Thoracic aorta (tissue), 2 donors: Measurements from ENCODE around the gene MYLK. TPM values are rescaled to one million over a fixed set of nuclear protein-coding genes. Genes with fewer than 3 reads are reported as not detected.

Source experiments
- ATAC-seq: fragments of 150-250 bp; one replicate; pipeline ENCODE4 v1.8.0; 2017; ENCODE audit warnings: low read depth; ENCODE audit not compliant: insufficient number of reproducible peaks, low FRiP score
- DNase-seq: peaks from one replicate; pipeline ENCODE4 v3.0.0-alpha.2; 2020; ENCODE audit warnings: low spot score
- H3K27ac ChIP-seq, 2 donors: fragments of 200-600 bp; sonication (generic); 1 replicate in 1 of 2; 2 replicates in 1 of 2; pipeline ENCODE4 v1.5.1; 2016; ENCODE audit warnings: mild to moderate bottlenecking in 2 of 2, moderate library complexity in 2 of 2
- H3K27me3 ChIP-seq: fragments of 200-600 bp; sonication (generic); replicated peaks from 2 replicates; pipeline ENCODE4 v1.6.0; 2016; ENCODE audit warnings: mild to moderate bottlenecking; ENCODE audit not compliant: insufficient read depth
- H3K36me3 ChIP-seq: fragments of 200-600 bp; sonication (generic); one replicate; pipeline ENCODE4 v1.5.1; 2016
- H3K4me1 ChIP-seq, 2 donors: fragments of 200-600 bp; sonication (generic); 1 replicate in 1 of 2; 2 replicates in 1 of 2; pipeline versions ENCODE4 v1.5.1 to v1.6.0; 2016; ENCODE audit warnings: low read depth in 2 of 2, mild to moderate bottlenecking in 1 of 2; ENCODE audit not compliant: control insufficient read depth in 1 of 2
- H3K4me3 ChIP-seq: fragments of 200-600 bp; sonication (generic); 2 replicates; pipeline ENCODE4 v1.5.1; 2016; ENCODE audit warnings: mild to moderate bottlenecking
- H3K9me3 ChIP-seq: fragments of 200-600 bp; sonication (generic); 2 replicates; pipeline ENCODE4 v1.5.1; 2016
- CTCF ChIP-seq: fragments of 200-600 bp; sonication (generic); IDR thresholded peaks from one replicate; pipeline ENCODE4 v1.5.1; 2019; ENCODE audit warnings: antibody characterized with exemption
- total RNA-seq, 2 donors: library from RNA; depleted of rRNA; stranded (reverse); fragments of >200 nt; gene quantifications; one replicate each; pipeline versions ENCODE4 v1.1.0 to v1.2.3, GENCODE V29; 2016

MYLK gene
- total RNA-seq, 2 donors from 2014 or later = 483 to 563 TPM

- Histone ChIP-seq H3K9me3 (no peaks in the 10 kb centered on the region), H3K4me1 (peaks cover 28 to 70% of the 10 kb centered on the region in 2 donors), H3K27me3 (no peaks in the 10 kb centered on the region), H3K4me3 (no peak overlapping the region), H3K27ac (peak overlapping the region; percentile 94 to 98), H3K36me3 (peaks cover 45% of the 10 kb centered on the region)
- no peak for ATAC-seq
- no peak for DNase-seq
- TF ChIP-seq CTCF = no peak
Measured at GRCh38 chr3:123664753-123665152, 219.4 kb downstream of the MYLK start.

- DNase-seq (no peak), ATAC-seq (no peak)
- Histone ChIP-seq H3K9me3 (no peaks in the 10 kb centered on the region), H3K27ac (peak overlapping the region; percentile 94 to 98), H3K4me1 (peaks cover 30 to 70% of the 10 kb centered on the region in 2 donors), H3K36me3 (peaks cover 39% of the 10 kb centered on the region), H3K27me3 (no peaks in the 10 kb centered on the region), H3K4me3 (no peak overlapping the region)
- no peak for TF ChIP-seq CTCF
Measured at GRCh38 chr3:123663977-123664376, 220.2 kb downstream of the MYLK start.

GRCh38 chr3:123661973-123662372 lies 222.2 kb downstream of the MYLK start:
- peaks cover 42 to 70% of the 10 kb centered on the region in 2 donors for H3K4me1 ChIP-seq
- H3K36me3 ChIP-seq = peaks cover 35% of the 10 kb centered on the region
- H3K27me3 ChIP-seq = no peaks in the 10 kb centered on the region
- peak overlapping the region; percentile 94 to 98 for H3K27ac ChIP-seq
- no peak overlapping the region for H3K4me3 ChIP-seq
- no peak for TF ChIP-seq CTCF
- H3K9me3 ChIP-seq = no peaks in the 10 kb centered on the region
- DNase-seq (no peak), ATAC-seq (no peak)

- peaks cover 36% of the 10 kb centered on the region for H3K36me3 ChIP-seq
- peak overlapping the region; percentile 94 to 98 for H3K27ac ChIP-seq
- ATAC-seq (peak; percentile 86), DNase-seq (peak; percentile 94)
- H3K4me3 ChIP-seq = peak overlapping the region; percentile 17
- no peaks in the 10 kb centered on the region for H3K9me3 ChIP-seq
- H3K27me3 ChIP-seq = no peaks in the 10 kb centered on the region
- H3K4me1 ChIP-seq = peaks cover 44 to 70% of the 10 kb centered on the region in 2 donors
- TF ChIP-seq CTCF = no peak
Measured at GRCh38 chr3:123660900-123661299, 223.2 kb downstream of the MYLK start.

- Histone ChIP-seq H3K27ac (peak overlapping the region; percentile 91 to 98), H3K4me3 (peak overlapping the region; percentile 17), H3K4me1 (peaks cover 48 to 73% of the 10 kb centered on the region in 2 donors), H3K27me3 (no peaks in the 10 kb centered on the region), H3K9me3 (no peaks in the 10 kb centered on the region), H3K36me3 (peaks cover 33% of the 10 kb centered on the region)
- TF ChIP-seq CTCF = no peak
- DNase-seq (no peak), ATAC-seq (no peak)
Measured at GRCh38 chr3:123660141-123660675, 223.9 kb downstream of the MYLK start.
